MCF 10A (cell line): Measurements from ENCODE around the gene CD84. TPM values are rescaled to one million over a fixed set of nuclear protein-coding genes. Genes with fewer than 3 reads are reported as not detected.

Experiments
- BruUV-seq: library from RNA; stranded (reverse); fragments of 400-500 nt; replicated peaks from 2 replicates; lab custom pipeline; 2021; lab: Mats Ljungman, UMichigan
- CTCF ChIA-PET: fragments of 300-600 bp; sonication (Branson Sonifier 250); formaldehyde crosslinking; extraction: SDS; loops from one replicate; lab custom pipeline; 2021; ENCODE audit warnings: antibody characterized with exemption, inconsistent platforms; lab: Yijun Ruan, JAX
- POLR2A ChIA-PET: fragments of 300-600, 350-650 bp; sonication (Branson Sonifier 250); formaldehyde crosslinking; extraction: SDS; loops from one replicate; lab custom pipeline; 2020; ENCODE audit warnings: antibody characterized with exemption, inconsistent platforms; lab: Yijun Ruan, JAX
- DNase-seq: peaks from one replicate; pipeline ENCODE4 v3.0.0-alpha.2; 2018; ENCODE audit not compliant: unreplicated experiment
- H3K27ac Mint-ChIP-seq: one replicate; pipeline ENCODE4 v1.8.0; 2022; ENCODE audit warnings: mild to moderate bottlenecking, low read depth, mixed read lengths; ENCODE audit not compliant: unreplicated experiment
- H3K27me3 Mint-ChIP-seq: one replicate; pipeline ENCODE4 v1.8.0; 2022; ENCODE audit warnings: mixed read lengths; ENCODE audit not compliant: insufficient read depth, unreplicated experiment
- H3K36me3 Mint-ChIP-seq: one replicate; pipeline ENCODE4 v1.8.0; 2022; ENCODE audit warnings: mild to moderate bottlenecking, moderate library complexity, mixed read lengths; ENCODE audit not compliant: insufficient read depth, unreplicated experiment
- H3K4me1 Mint-ChIP-seq: one replicate; pipeline ENCODE4 v1.8.0; 2022; ENCODE audit warnings: mixed read lengths; ENCODE audit not compliant: insufficient read depth, unreplicated experiment
- H3K4me3 Mint-ChIP-seq: one replicate; pipeline ENCODE4 v1.8.0; 2022; ENCODE audit warnings: mild to moderate bottlenecking, moderate library complexity, mixed read lengths; ENCODE audit not compliant: unreplicated experiment
- H3K9me3 Mint-ChIP-seq: one replicate; pipeline ENCODE4 v1.8.0; 2022; ENCODE audit warnings: mixed read lengths; ENCODE audit not compliant: unreplicated experiment
- intact Hi-C: fragments of 100-400 bp; cut with micrococcal nuclease; formaldehyde crosslinking; loops from 2 replicates; pipeline ENCODE4 v1.14.1; 2022
- total RNA-seq: library from RNA; stranded (reverse); gene quantifications from 2 replicates; pipeline ENCODE4 v1.2.3, GENCODE V29; 2022
- TF ChIP-seq, protein P1 (sequence below): fragments of 200-600 bp; IDR thresholded peaks from one replicate; pipeline ENCODE4 v1.8.0; 2022; ENCODE audit warnings: antibody characterized with exemption, mild to moderate bottlenecking; ENCODE audit not compliant: unreplicated experiment

The CD84 gene
- total RNA-seq, 1 experiment from 2014 or later: not detected

DNA sequence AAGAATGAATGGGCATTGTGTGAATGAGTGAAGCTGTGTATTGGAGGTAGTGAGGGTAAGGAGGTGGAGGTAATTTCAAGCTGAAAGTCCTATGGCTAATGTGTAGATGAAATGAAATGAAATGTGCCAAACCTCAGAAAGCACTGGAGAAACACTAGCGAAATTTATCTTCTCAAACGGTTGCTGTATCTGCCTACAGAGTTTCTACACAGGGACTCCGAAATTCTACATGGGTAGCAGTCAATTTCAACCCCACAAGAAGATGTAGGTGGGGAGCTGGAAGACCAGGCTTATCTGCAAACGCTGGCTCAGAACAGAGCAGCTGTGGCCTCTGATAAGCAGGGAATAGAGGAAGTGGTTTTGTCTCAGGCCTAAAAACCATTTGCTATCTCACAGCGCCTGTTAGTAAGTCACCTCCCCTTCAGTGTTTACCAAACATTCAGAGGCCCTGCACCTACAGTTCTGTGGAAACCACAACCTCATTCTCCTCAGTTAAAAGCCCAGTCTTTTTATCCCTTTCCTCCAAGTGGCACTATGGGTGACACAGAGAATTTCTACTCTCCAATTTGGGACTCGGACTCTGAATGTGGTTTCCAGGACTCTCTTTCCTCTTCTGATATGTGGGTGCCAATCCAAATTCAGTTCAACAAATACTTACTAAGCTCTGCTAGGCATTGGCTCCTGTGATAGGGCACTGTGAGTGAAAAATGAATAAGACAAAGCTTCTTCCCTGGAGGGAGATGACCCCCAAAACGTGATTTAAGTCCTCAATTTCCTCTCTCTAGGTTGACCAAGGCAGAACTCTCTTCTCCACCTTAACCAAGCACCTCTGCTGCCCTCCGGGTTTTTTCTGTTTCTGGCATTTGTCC is 39.1 kb downstream of the CD84 start:
- ChIA-PET CTCF (interaction anchor here (0.5 to 1.4 kb wide), 9 partner anchors 10 to 669 kb away, joined by 3 to 4 read pairs (median 3); no protein-coding TSS in a partner anchor), POLR2A (interaction anchor here (0.6 kb wide), 1 partner anchor 24 kb away, joined by 3 read pairs; no protein-coding TSS in a partner anchor)
- no TSS peak for BruUV-seq
- DNase-seq: no peak
- intact Hi-C loops: no loop called here
- Mint-ChIP-seq H3K27ac (no peak overlapping the region), H3K27me3 (no peaks in the 10 kb centered on the region), H3K4me3 (no peak overlapping the region), H3K9me3 (peaks cover 10% of the 10 kb centered on the region), H3K36me3 (no peaks in the 10 kb centered on the region), H3K4me1 (peaks cover 7% of the 10 kb centered on the region)
- TF ChIP-seq, protein P1, sequence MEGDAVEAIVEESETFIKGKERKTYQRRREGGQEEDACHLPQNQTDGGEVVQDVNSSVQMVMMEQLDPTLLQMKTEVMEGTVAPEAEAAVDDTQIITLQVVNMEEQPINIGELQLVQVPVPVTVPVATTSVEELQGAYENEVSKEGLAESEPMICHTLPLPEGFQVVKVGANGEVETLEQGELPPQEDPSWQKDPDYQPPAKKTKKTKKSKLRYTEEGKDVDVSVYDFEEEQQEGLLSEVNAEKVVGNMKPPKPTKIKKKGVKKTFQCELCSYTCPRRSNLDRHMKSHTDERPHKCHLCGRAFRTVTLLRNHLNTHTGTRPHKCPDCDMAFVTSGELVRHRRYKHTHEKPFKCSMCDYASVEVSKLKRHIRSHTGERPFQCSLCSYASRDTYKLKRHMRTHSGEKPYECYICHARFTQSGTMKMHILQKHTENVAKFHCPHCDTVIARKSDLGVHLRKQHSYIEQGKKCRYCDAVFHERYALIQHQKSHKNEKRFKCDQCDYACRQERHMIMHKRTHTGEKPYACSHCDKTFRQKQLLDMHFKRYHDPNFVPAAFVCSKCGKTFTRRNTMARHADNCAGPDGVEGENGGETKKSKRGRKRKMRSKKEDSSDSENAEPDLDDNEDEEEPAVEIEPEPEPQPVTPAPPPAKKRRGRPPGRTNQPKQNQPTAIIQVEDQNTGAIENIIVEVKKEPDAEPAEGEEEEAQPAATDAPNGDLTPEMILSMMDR: no peak

DNA sequence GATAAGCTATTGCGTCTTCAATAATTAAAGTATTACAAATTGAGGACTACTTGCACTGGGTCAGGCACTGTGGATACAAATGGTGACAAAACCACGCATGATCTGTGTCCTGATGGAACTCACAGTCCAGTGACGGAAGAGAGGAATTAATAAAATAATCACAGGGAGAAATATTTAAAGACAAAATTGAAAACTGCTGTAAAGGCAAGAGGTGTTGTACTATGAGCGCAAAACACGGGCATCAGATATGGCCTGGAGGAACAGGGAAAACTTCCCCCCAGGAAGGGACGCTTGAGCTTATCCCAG is 39.7 kb downstream of the CD84 start:
- no TSS peak for BruUV-seq
- Mint-ChIP-seq H3K36me3 (no peaks in the 10 kb centered on the region), H3K27ac (no peak overlapping the region), H3K27me3 (no peaks in the 10 kb centered on the region), H3K9me3 (peaks cover 16% of the 10 kb centered on the region), H3K4me1 (peaks cover 7% of the 10 kb centered on the region), H3K4me3 (no peak overlapping the region)
- intact Hi-C loops: no loop called here
- ChIA-PET POLR2A (no interaction called here), CTCF (interaction anchor here (0.7 to 1.2 kb wide), 2 partner anchors 28 to 69 kb away, joined by 3 to 4 read pairs; no protein-coding TSS in a partner anchor)
- no peak for DNase-seq
- TF ChIP-seq, protein P1: no peak

DNA sequence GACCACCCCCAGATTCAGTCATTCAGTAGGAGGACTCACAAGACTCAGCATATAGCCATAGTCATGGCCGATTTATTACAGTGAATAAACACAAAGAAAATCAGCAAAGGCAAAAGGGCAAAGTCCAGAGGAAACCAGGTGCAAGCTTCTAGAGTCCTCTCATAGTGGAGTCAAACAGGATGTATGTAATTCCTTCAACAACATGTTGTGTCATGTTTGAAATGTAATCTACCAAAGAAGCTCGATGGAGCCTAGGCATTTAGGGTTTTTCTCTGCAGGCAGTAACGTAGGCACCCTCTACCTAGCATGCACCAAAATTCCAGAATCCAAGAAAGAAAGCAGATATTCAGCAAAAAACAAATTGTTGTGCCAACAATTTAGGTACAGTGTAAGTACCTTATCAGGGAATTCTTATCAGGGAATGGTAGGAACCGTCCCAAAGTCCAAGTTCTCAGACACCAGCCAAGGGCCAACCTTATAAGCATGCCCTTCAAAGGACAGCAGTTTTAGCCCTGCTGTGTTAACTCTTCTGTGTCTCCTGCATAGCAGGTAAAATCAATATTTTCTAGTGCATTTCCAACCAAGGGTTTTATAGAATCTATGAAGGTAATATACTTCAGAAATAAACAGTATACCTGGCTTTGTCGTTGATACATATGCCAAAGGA is 40.2 kb downstream of the CD84 start:
- TF ChIP-seq, protein P1: no peak
- no TSS peak for BruUV-seq
- Mint-ChIP-seq H3K27ac (no peak overlapping the region), H3K9me3 (peaks cover 21% of the 10 kb centered on the region), H3K27me3 (no peaks in the 10 kb centered on the region), H3K36me3 (no peaks in the 10 kb centered on the region), H3K4me3 (no peak overlapping the region), H3K4me1 (peaks cover 7% of the 10 kb centered on the region)
- DNase-seq: peak; percentile 16
- CTCF ChIA-PET: interaction anchor here (0.7 kb wide), 1 partner anchor 69 kb away, joined by 3 read pairs; no protein-coding TSS in a partner anchor
- POLR2A ChIA-PET: interaction anchor here (0.7 kb wide), 1 partner anchor 74 kb away, joined by 3 read pairs; no protein-coding TSS in a partner anchor
- intact Hi-C loops: no loop called here
